ENCODE results near the gene SEMA4D.

DNA sequence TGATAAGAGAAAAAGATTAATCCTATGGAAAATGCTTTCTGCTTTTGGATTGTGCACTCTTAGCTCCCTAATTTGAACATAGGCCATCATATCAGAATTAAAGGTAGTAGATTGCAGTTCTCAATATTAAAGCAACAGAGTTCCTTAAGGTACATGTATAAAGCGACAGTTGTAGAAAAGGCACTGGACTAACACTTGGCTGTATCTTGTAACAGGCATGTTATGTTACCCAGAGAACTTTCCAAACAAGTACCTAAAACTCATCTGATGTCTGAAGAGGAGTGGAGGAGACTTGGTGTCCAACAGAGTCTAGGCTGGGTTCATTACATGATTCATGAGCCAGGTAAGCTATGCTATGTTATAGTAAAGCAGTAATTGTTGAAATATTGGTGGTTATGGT, 183.0 kb downstream of the SEMA4D start:
- TF ChIP-seq POLR2AphosphoS5 (IDR thresholded peaks at IDR 0.05) (no peak), POLR2A (IDR thresholded peaks at IDR 0.05; ENCODE audit: low read depth) (no peak), EP300 (IDR thresholded peaks at IDR 0.05) (no peak)
- TF ChIP-seq, protein P1, sequence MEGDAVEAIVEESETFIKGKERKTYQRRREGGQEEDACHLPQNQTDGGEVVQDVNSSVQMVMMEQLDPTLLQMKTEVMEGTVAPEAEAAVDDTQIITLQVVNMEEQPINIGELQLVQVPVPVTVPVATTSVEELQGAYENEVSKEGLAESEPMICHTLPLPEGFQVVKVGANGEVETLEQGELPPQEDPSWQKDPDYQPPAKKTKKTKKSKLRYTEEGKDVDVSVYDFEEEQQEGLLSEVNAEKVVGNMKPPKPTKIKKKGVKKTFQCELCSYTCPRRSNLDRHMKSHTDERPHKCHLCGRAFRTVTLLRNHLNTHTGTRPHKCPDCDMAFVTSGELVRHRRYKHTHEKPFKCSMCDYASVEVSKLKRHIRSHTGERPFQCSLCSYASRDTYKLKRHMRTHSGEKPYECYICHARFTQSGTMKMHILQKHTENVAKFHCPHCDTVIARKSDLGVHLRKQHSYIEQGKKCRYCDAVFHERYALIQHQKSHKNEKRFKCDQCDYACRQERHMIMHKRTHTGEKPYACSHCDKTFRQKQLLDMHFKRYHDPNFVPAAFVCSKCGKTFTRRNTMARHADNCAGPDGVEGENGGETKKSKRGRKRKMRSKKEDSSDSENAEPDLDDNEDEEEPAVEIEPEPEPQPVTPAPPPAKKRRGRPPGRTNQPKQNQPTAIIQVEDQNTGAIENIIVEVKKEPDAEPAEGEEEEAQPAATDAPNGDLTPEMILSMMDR (IDR thresholded peaks at IDR 0.05) = no peak
